Glutamatergic neuron (in vitro differentiated cells): Measurements from ENCODE around the gene YJU2. TPM values are rescaled to one million over a fixed set of nuclear protein-coding genes. Genes with fewer than 3 reads are reported as not detected.

Source experiments
- DNase-seq: peaks from one replicate; pipeline ENCODE4 v3.0.0; 2022
- H3K27ac Mint-ChIP-seq: one replicate; pipeline ENCODE4 v1.8.0; 2020; ENCODE audit warnings: mild to moderate bottlenecking, mixed read lengths, inconsistent platforms; ENCODE audit not compliant: unreplicated experiment
- H3K27me3 Mint-ChIP-seq: one replicate; pipeline ENCODE4 v1.8.0; 2020; ENCODE audit warnings: mild to moderate bottlenecking, moderate library complexity, mixed read lengths, inconsistent platforms; ENCODE audit not compliant: unreplicated experiment
- H3K36me3 Mint-ChIP-seq: one replicate; pipeline ENCODE4 v1.8.0; 2020; ENCODE audit warnings: mild to moderate bottlenecking, mixed read lengths, inconsistent platforms; ENCODE audit not compliant: unreplicated experiment
- H3K4me1 Mint-ChIP-seq: one replicate; pipeline ENCODE4 v1.8.0; 2020; ENCODE audit warnings: mild to moderate bottlenecking, low read depth, mixed read lengths, inconsistent platforms; ENCODE audit not compliant: unreplicated experiment
- H3K4me3 Mint-ChIP-seq: one replicate; pipeline ENCODE4 v1.8.0; 2020; ENCODE audit warnings: mild to moderate bottlenecking, mixed read lengths, inconsistent platforms; ENCODE audit not compliant: unreplicated experiment
- H3K9me3 Mint-ChIP-seq: one replicate; pipeline ENCODE4 v1.8.0; 2020; ENCODE audit warnings: mild to moderate bottlenecking, moderate library complexity, mixed read lengths, inconsistent platforms; ENCODE audit not compliant: unreplicated experiment
- total RNA-seq: library from RNA; stranded (reverse); fragmentation: NEBNext Ultra II Directional; extraction: Animal tissue kit (Norgen Biotek cat#: 25700); gene quantifications from one replicate; pipeline ENCODE4 v1.2.1, GENCODE V29; 2021; ENCODE audit not compliant: unreplicated experiment
- TF ChIP-seq, protein P1 (sequence below): fragments of 200-600 bp; sonication (generic); IDR thresholded peaks from one replicate; pipeline ENCODE4 v1.5.0; 2021; ENCODE audit not compliant: partially characterized antibody, unreplicated experiment

The YJU2 gene
- total RNA-seq, 1 donor from 2014 or later, result 18.7 TPM

DNA sequence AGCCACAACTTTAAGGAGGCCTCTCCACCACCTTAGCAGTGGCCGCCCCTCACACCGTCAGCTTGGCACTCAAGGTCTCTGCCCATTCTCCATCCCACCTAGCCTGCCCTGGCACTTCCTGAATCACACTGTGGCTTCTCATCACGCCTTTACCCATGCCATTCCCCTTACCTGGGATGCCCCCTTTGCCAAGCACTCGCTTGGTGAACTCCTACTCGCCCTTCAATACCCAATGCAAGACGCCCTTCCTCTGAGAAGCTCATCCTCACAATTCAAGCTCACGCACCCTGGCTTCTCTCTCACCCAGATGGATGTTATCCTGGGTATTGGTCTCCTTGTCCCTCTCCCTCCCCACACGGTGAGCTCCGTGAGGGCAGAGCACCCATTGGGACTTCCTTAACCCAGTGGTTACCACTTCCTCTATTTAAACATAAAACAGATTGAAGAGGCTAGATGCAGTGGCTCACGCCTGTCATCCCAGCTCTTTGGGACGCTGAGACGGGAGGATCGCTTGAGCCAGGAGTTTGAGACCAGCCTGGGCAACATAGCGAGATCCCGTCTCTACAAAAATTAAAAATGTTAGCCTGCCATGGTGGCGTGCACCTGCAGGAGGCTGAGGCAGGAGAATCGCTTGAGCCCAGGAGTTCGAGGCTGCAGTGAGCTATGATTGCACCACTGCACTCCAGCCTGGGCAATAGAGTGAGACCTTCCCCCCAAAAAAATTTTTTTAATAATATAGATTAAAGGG, 19.5 kb downstream of the YJU2 start:
- DNase-seq, result no peak
- Mint-ChIP-seq H3K36me3 (no peaks in the 10 kb centered on the region), H3K27ac (no peak overlapping the region), H3K9me3 (peaks cover 3% of the 10 kb centered on the region), H3K4me3 (no peak overlapping the region), H3K27me3 (peaks cover 4% of the 10 kb centered on the region), H3K4me1 (no peaks in the 10 kb centered on the region)
- TF ChIP-seq, protein P1, sequence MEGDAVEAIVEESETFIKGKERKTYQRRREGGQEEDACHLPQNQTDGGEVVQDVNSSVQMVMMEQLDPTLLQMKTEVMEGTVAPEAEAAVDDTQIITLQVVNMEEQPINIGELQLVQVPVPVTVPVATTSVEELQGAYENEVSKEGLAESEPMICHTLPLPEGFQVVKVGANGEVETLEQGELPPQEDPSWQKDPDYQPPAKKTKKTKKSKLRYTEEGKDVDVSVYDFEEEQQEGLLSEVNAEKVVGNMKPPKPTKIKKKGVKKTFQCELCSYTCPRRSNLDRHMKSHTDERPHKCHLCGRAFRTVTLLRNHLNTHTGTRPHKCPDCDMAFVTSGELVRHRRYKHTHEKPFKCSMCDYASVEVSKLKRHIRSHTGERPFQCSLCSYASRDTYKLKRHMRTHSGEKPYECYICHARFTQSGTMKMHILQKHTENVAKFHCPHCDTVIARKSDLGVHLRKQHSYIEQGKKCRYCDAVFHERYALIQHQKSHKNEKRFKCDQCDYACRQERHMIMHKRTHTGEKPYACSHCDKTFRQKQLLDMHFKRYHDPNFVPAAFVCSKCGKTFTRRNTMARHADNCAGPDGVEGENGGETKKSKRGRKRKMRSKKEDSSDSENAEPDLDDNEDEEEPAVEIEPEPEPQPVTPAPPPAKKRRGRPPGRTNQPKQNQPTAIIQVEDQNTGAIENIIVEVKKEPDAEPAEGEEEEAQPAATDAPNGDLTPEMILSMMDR, result no peak

DNA sequence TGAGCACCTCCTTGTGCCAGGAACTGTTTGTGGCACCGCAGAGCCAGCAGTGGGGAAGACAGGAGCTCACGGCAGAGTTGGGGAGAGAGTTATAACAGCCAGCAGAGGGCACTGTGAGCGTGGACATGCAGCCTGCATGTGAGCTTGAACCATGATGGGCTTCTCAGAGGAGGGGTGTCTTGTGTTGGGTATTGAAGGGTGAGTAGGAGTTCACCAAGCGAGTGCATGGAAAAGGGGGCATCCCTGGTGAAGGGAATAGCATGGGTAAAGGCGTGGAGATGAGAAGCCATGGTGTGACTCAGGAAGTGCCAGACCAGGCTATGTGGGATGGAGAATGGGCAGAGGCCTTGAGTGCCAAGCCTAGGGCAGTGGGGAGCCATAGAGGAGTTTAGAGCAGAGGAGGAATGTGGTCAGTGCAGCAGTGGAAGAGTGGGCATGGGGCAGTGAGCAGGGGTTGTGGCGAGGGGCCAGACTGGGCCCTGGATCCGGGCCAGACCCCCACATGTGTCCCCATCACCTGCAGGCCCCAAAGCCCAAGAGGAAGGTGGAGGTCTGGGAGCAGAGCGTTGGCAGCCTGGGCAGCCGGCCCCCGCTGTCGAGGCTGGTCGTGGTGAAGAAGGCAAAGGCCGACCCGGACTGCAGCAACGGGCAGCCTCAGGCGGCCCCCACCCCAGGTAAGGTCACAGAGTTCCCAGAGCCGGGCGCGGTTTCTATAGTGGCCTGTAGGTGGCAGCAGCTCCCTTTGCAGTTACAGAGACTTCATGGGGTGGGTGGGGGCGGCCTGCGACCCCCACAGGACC, 20.4 kb downstream of the YJU2 start:
- Mint-ChIP-seq H3K36me3 (no peaks in the 10 kb centered on the region), H3K27ac (peak overlapping the region; percentile 53), H3K9me3 (peaks cover 3% of the 10 kb centered on the region), H3K4me1 (no peaks in the 10 kb centered on the region), H3K4me3 (no peak overlapping the region), H3K27me3 (peaks cover 4% of the 10 kb centered on the region)
- TF ChIP-seq, protein P1, result peak; percentile 94
- DNase-seq, result peak; percentile 76

- Mint-ChIP-seq H3K27me3 (peaks cover 4% of the 10 kb centered on the region), H3K4me3 (no peak overlapping the region), H3K27ac (peak overlapping the region; percentile 48), H3K9me3 (peaks cover 3% of the 10 kb centered on the region), H3K4me1 (no peaks in the 10 kb centered on the region), H3K36me3 (no peaks in the 10 kb centered on the region)
- TF ChIP-seq, protein P1, result peak; percentile 33
- DNase-seq, result no peak
Measured at GRCh38 chr19:4267901-4268815, 21.3 kb downstream of the YJU2 start.

GRCh38 chr19:4268816-4269430, 22.0 kb downstream of the YJU2 start:
- DNase-seq, result no peak
- Mint-ChIP-seq H3K4me3 (no peak overlapping the region), H3K27ac (no peak overlapping the region), H3K4me1 (no peaks in the 10 kb centered on the region), H3K9me3 (peaks cover 3% of the 10 kb centered on the region), H3K27me3 (peaks cover 4% of the 10 kb centered on the region), H3K36me3 (no peaks in the 10 kb centered on the region)
- TF ChIP-seq, protein P1, result no peak
